ENCODE data around the gene LPP.

Gene LPP

DNA sequence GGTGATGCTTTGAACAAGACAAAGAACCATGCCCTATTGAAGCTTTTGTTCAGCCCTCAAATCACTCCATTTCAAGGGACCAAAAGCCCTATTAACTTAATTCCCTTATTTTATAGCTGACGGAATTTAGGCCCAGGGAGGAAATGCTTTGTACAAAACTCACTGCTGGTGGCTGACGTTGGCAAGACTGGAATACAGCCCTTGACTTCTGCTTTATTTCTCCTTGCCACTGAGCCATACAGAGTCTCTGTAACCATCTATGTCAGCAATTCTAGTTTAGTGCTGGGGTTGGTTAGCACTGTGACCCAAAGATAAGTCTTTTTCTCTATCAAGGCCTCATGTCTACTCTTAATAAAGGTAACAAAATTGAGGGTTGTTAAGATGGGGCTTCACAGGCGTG is 701.7 kb downstream of the LPP start:
- Histone ChIP-seq H3K27me3 (replicated peaks; ENCODE audit: control insufficient read depth, insufficient read depth, low read length, poor library complexity, severe bottlenecking) (no peaks in the 10 kb centered on the region), H3K9me3 (ENCODE audit: control insufficient read depth, low read length) (no peaks in the 10 kb centered on the region), H3K4me1 (ENCODE audit: control insufficient read depth, insufficient read depth, low read length, poor library complexity, severe bottlenecking) (no peaks in the 10 kb centered on the region), H3K4me3 (ENCODE audit: insufficient read depth, low read depth, low read length, poor library complexity, severe bottlenecking) (no peak overlapping the region), H3K27ac (ENCODE audit: insufficient read depth, low read length, poor library complexity, severe bottlenecking) (no peak overlapping the region), H3K36me3 (ENCODE audit: control insufficient read depth, insufficient read depth, low read length) (no peaks in the 10 kb centered on the region)
- no peak for DNase-seq

DNA sequence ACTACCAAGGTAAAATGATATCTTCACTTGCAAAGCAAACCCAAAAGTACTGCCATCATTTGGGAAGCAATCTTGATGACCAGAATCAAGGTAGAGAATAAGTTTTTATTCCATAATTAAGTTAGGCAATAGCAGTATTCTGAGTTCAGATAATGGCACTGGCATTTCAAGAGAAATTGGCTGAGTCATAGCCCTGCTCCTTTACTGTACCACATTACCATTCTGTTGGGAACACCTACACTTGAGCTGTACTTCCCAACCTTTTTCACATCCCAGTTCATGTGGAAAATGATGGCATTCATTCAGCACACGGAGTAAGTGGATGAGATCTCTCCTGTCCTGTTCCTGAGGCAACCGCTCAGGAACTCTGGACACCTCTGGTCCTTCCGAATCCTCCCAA is 706.2 kb downstream of the LPP start:
- no peak for DNase-seq
- H3K36me3 ChIP-seq (ENCODE audit: control insufficient read depth, insufficient read depth, low read length), result no peaks in the 10 kb centered on the region
- H3K27me3 ChIP-seq (replicated peaks; ENCODE audit: control insufficient read depth, insufficient read depth, low read length, poor library complexity, severe bottlenecking), result no peaks in the 10 kb centered on the region
- no peak overlapping the region for H3K27ac ChIP-seq (ENCODE audit: insufficient read depth, low read length, poor library complexity, severe bottlenecking)
- H3K4me3 ChIP-seq (ENCODE audit: insufficient read depth, low read depth, low read length, poor library complexity, severe bottlenecking), result no peak overlapping the region
- H3K9me3 ChIP-seq (ENCODE audit: control insufficient read depth, low read length), result no peaks in the 10 kb centered on the region
- no peaks in the 10 kb centered on the region for H3K4me1 ChIP-seq (ENCODE audit: control insufficient read depth, insufficient read depth, low read length, poor library complexity, severe bottlenecking)

DNA sequence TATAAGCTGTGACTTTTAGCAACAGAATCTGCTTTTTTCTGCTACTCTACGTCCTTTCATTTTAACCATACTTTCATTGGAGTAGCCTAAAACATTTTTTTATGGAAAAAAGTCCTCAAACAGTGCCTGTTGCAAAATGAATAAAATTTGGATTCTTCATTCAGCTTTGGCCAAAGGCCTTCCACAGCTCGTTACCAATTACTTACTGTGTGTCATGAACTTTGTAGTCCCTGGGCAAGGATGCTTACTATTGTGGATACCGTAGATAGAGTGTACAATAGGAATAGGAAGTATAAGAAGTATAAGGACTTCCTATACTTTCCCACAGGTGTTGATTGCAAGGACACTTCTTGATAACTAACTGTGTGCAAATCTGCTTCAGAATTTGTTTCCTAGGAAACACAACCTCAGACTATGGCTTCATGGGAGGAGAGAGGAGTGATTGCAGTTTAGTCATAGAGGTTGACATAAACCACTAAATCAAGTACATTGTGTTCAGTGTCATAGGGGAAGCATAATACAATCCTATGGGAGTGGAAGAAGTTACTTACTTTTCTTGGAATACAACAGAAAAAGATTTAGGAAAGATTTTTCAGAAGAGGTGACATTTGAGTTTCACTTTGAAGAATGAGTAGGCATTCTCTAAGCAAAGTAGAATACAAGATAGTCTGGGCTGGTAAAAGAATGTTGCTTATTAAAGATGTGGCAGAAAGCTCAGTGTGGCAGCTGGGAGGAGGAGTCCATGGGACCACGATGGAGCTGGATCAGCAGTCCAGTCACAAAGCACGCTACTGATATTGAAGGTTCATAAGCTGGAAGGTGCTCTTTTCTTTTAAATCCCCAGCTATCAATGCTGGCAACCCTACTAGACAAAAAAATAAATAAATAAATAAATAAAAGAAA is 708.1 kb downstream of the LPP start:
- H3K4me3 ChIP-seq (ENCODE audit: insufficient read depth, low read depth, low read length, poor library complexity, severe bottlenecking), result no peak overlapping the region
- no peak overlapping the region for H3K27ac ChIP-seq (ENCODE audit: insufficient read depth, low read length, poor library complexity, severe bottlenecking)

DNA sequence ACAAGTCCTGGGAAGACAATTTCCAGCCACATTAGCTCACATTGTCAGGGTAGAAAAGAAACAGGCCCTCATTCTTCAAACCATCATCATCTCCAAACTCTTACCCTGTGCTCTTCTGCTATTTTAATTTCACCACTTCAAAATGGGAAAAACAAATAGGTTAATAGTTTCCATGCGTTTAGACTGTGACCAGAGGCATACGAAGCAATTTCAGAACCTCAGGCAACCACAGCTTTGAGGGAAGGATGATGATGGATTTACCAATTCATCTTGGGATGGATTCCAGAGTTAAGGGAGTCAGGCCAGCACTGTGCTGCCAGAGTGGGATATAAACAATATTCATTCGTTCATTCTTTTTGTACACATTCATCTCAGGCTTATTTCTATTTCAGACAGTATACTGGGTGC is 710.0 kb downstream of the LPP start:
- no peak for DNase-seq
- Histone ChIP-seq H3K27me3 (replicated peaks; ENCODE audit: control insufficient read depth, insufficient read depth, low read length, poor library complexity, severe bottlenecking) (no peaks in the 10 kb centered on the region), H3K36me3 (ENCODE audit: control insufficient read depth, insufficient read depth, low read length) (no peaks in the 10 kb centered on the region), H3K4me3 (ENCODE audit: insufficient read depth, low read depth, low read length, poor library complexity, severe bottlenecking) (no peak overlapping the region), H3K27ac (ENCODE audit: insufficient read depth, low read length, poor library complexity, severe bottlenecking) (no peak overlapping the region), H3K9me3 (ENCODE audit: control insufficient read depth, low read length) (no peaks in the 10 kb centered on the region), H3K4me1 (ENCODE audit: control insufficient read depth, insufficient read depth, low read length, poor library complexity, severe bottlenecking) (no peaks in the 10 kb centered on the region)

More for the DNA sequence above, 708.1 kb downstream of the LPP start:
- Histone ChIP-seq H3K4me1 (ENCODE audit: control insufficient read depth, insufficient read depth, low read length, poor library complexity, severe bottlenecking) (no peaks in the 10 kb centered on the region), H3K9me3 (ENCODE audit: control insufficient read depth, low read length) (no peaks in the 10 kb centered on the region), H3K36me3 (ENCODE audit: control insufficient read depth, insufficient read depth, low read length) (no peaks in the 10 kb centered on the region), H3K27me3 (replicated peaks; ENCODE audit: control insufficient read depth, insufficient read depth, low read length, poor library complexity, severe bottlenecking) (no peaks in the 10 kb centered on the region)
- DNase-seq, result no peak

DNA sequence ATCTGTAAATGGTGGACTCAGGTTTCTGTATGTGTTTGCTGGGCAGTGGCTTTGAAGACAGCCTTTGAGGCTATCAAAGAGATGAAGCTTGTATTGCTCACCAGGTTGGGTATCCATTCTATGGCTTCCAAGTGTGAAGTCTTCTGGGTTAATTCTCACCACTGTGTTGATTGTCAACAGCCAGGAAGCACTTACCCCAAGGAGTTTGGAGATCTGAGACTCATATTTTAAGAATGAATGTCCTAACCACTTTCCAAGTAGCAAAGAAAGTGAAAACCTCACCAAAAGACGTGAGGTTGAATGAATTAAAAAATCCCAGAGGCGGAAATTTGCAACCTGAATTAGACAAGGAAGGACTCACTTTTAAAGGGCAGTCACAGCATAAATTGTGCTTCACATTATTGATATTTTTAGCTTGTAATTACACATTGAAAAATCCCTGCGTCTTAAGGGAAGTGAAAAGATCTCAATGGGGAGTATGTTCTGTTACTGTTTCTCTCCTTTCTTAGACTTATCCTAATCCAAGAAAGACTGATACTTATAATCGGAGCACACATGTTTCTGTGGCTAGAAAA is 713.8 kb downstream of the LPP start:
- no peak for DNase-seq
- H3K4me1 ChIP-seq (ENCODE audit: control insufficient read depth, insufficient read depth, low read length, poor library complexity, severe bottlenecking), result no peaks in the 10 kb centered on the region
- no peaks in the 10 kb centered on the region for H3K36me3 ChIP-seq (ENCODE audit: control insufficient read depth, insufficient read depth, low read length)

DNA sequence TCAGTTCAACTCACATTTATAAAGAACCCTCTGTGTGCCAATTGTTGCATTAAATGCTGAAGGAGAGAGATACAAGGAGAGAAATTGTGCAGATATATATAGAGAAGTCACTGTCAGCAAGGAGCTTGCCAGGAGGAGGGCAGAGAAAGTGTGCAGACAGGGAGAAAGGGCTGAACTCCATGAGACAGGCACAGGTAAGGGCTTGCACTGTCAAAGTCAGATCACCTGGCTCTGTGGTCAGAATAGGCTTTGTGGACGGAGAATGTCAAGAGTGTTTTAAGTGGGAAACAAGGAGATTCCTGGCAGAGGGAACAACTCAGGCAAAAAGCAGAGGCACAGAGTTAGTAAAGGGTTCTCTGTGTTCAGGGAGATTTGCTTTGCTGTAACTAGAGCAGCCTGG is 714.8 kb downstream of the LPP start:
- Histone ChIP-seq H3K4me3 (ENCODE audit: insufficient read depth, low read depth, low read length, poor library complexity, severe bottlenecking) (no peak overlapping the region), H3K4me1 (ENCODE audit: control insufficient read depth, insufficient read depth, low read length, poor library complexity, severe bottlenecking) (no peaks in the 10 kb centered on the region), H3K27ac (ENCODE audit: insufficient read depth, low read length, poor library complexity, severe bottlenecking) (no peak overlapping the region), H3K36me3 (ENCODE audit: control insufficient read depth, insufficient read depth, low read length) (no peaks in the 10 kb centered on the region), H3K9me3 (ENCODE audit: control insufficient read depth, low read length) (no peaks in the 10 kb centered on the region), H3K27me3 (replicated peaks; ENCODE audit: control insufficient read depth, insufficient read depth, low read length, poor library complexity, severe bottlenecking) (no peaks in the 10 kb centered on the region)
- DNase-seq, result no peak

More for the DNA sequence above, 713.8 kb downstream of the LPP start:
- Histone ChIP-seq H3K27ac (ENCODE audit: insufficient read depth, low read length, poor library complexity, severe bottlenecking) (no peak overlapping the region), H3K9me3 (ENCODE audit: control insufficient read depth, low read length) (no peaks in the 10 kb centered on the region), H3K27me3 (replicated peaks; ENCODE audit: control insufficient read depth, insufficient read depth, low read length, poor library complexity, severe bottlenecking) (no peaks in the 10 kb centered on the region), H3K4me3 (ENCODE audit: insufficient read depth, low read depth, low read length, poor library complexity, severe bottlenecking) (no peak overlapping the region)

DNA sequence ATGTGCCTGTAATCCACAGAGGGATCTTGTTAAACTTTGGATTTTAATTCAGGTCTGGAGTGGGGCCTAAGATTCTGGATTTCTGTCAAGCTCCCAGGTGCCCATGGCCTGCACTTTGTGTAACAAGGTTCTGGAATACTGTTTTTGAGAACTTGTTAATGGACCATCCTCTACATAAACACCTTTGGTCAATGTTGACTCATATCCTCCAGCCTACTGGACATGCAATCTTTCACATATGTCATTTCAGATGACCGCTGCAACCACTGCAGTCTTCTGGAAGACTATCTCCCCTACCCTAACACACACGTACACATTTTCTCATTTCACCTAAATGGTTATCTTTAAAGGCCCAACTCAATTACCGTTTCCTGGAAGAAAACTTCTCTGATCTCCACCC is 715.7 kb downstream of the LPP start:
- Histone ChIP-seq H3K36me3 (ENCODE audit: control insufficient read depth, insufficient read depth, low read length) (peaks cover 5% of the 10 kb centered on the region), H3K9me3 (ENCODE audit: control insufficient read depth, low read length) (no peaks in the 10 kb centered on the region), H3K27me3 (replicated peaks; ENCODE audit: control insufficient read depth, insufficient read depth, low read length, poor library complexity, severe bottlenecking) (no peaks in the 10 kb centered on the region), H3K27ac (ENCODE audit: insufficient read depth, low read length, poor library complexity, severe bottlenecking) (no peak overlapping the region), H3K4me1 (ENCODE audit: control insufficient read depth, insufficient read depth, low read length, poor library complexity, severe bottlenecking) (no peaks in the 10 kb centered on the region), H3K4me3 (ENCODE audit: insufficient read depth, low read depth, low read length, poor library complexity, severe bottlenecking) (no peak overlapping the region)
- DNase-seq, result no peak

DNA sequence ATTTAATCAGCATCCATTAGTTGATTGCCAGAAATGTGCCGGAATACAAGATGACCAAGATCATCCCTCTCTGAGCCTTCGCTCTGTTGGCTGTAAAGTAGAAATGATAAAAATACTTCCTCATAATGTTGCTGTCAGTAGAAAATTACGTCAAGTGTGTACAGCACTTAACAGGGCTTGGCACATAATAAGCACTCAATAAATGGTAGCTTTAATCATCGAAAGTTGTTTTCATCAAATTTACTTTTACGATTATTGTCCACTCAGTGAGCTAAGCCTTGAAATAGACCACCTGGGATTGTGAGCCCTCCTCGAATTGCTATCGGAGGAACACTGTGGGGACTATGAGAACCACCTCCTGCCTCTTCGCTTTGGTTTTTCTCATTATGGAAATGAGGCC is 716.5 kb downstream of the LPP start:
- DNase-seq, result no peak
- Histone ChIP-seq H3K36me3 (ENCODE audit: control insufficient read depth, insufficient read depth, low read length) (peaks cover 12% of the 10 kb centered on the region), H3K27ac (ENCODE audit: insufficient read depth, low read length, poor library complexity, severe bottlenecking) (no peak overlapping the region), H3K9me3 (ENCODE audit: control insufficient read depth, low read length) (no peaks in the 10 kb centered on the region), H3K27me3 (replicated peaks; ENCODE audit: control insufficient read depth, insufficient read depth, low read length, poor library complexity, severe bottlenecking) (no peaks in the 10 kb centered on the region), H3K4me1 (ENCODE audit: control insufficient read depth, insufficient read depth, low read length, poor library complexity, severe bottlenecking) (no peaks in the 10 kb centered on the region), H3K4me3 (ENCODE audit: insufficient read depth, low read depth, low read length, poor library complexity, severe bottlenecking) (no peak overlapping the region)

DNA sequence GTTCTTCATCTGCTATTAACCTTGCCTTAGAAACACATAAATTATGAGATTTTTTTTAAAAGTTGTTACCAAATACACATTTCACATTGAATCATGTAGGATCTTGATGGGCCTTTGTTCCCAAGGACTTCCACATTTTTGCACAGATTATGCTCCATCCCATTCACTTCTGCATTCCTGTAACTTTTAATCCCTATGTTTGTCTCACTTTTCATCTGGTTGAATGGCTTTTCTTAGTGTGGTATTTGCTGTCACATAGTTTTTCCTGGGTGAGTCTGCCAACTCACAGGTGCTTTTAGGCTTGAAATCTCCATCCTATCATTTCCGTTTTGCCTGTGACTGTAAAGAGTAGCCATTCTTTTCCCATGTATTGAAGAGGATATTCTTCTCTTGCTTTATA is 720.6 kb downstream of the LPP start:
- Histone ChIP-seq H3K27me3 (replicated peaks; ENCODE audit: control insufficient read depth, insufficient read depth, low read length, poor library complexity, severe bottlenecking) (no peaks in the 10 kb centered on the region), H3K4me3 (ENCODE audit: insufficient read depth, low read depth, low read length, poor library complexity, severe bottlenecking) (no peak overlapping the region), H3K9me3 (ENCODE audit: control insufficient read depth, low read length) (no peaks in the 10 kb centered on the region), H3K27ac (ENCODE audit: insufficient read depth, low read length, poor library complexity, severe bottlenecking) (no peak overlapping the region), H3K36me3 (ENCODE audit: control insufficient read depth, insufficient read depth, low read length) (peaks cover 14% of the 10 kb centered on the region), H3K4me1 (ENCODE audit: control insufficient read depth, insufficient read depth, low read length, poor library complexity, severe bottlenecking) (no peaks in the 10 kb centered on the region)
- no peak for DNase-seq

DNA sequence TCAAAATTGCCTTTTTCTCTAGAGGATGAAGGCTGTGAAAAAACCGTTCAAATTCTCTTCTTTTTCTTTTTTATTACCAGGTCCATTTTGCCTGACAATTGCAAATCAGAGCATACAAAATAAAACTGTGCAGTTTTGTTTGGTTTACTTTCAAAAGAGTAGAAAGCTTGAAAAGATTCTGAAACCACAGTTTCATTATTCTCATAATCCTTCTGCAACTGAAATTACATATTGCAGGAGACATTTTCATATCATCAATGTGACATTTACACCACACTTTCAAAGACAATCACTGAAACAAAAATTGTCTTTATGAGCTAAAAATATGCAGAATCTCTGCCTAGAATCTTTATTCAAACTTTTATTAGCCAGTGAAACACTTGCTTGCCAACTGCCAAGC is 721.5 kb downstream of the LPP start:
- no peaks in the 10 kb centered on the region for H3K9me3 ChIP-seq (ENCODE audit: control insufficient read depth, low read length)
- peaks cover 14% of the 10 kb centered on the region for H3K36me3 ChIP-seq (ENCODE audit: control insufficient read depth, insufficient read depth, low read length)
- no peak for DNase-seq
- no peaks in the 10 kb centered on the region for H3K4me1 ChIP-seq (ENCODE audit: control insufficient read depth, insufficient read depth, low read length, poor library complexity, severe bottlenecking)
- no peak overlapping the region for H3K4me3 ChIP-seq (ENCODE audit: insufficient read depth, low read depth, low read length, poor library complexity, severe bottlenecking)
- H3K27ac ChIP-seq (ENCODE audit: insufficient read depth, low read length, poor library complexity, severe bottlenecking), result no peak overlapping the region
- no peaks in the 10 kb centered on the region for H3K27me3 ChIP-seq (replicated peaks; ENCODE audit: control insufficient read depth, insufficient read depth, low read length, poor library complexity, severe bottlenecking)
